Hematopoietic multipotent progenitor cell treated with erythropoietin and hydrocortisone succinate and interleukin-3 and kit ligand, for 6 days (in vitro differentiated cells): ENCODE measurements around the gene CDC42EP1.
"Not testable (repeated sequence)": the region's sequence is repeated elsewhere in the genome, so short reads cannot be mapped to it uniquely, and the experiment has no call there.

Experiments
- DNase-seq: peaks from one replicate; pipeline ENCODE4 v3.0.0-alpha.2; 2015

Gene CDC42EP1

GRCh38 chr22:37559901-37560607 lies at the start of gene CDC42EP1:
CDC42EP1 (plus strand) TSS chr22:37560480; CDS start chr22:37566350, 5,870 bp downstream.
- no peak for DNase-seq

DNA sequence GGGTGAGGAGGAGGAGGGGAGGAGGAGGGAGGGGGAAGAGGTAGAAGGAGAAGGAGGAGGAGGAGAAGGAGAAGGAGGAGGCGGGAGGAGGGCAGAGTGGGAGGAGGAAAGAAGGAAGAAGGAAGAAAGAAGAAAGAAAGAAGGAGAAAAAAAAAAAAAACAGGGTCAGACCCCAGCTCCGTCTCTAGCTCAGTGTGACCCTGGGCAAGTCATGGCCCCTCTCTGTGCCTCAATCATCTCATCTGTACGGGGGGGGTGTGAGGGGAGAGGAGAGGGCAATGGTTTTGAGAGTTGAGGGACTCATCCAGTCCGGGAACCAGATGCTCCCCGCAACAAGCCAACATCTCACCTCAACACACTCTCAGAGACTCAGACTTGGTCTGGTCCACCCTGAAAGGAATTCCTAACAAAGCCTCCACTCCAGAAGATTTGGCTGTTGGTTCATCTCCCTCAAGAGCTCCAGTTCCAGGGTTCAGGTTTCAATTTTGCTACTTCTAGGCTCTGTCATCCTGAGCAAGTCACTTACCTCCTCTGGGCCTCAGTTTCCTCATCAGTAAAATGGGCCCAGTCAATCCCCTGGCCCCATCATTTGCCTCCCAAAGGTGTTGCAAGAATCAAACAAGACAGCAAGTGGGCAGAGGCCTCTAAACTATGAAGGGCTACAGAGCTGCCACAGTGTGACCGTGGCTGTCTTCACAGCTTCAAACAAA lies 48.7 kb upstream of the CDC42EP1 start:
- no peak for DNase-seq

GRCh38 chr22:37514526-37515051 lies 45.7 kb upstream of the CDC42EP1 start:
- DNase-seq = no peak

- DNase-seq = no peak
Observed at GRCh38 chr22:37515901-37516300, 44.4 kb upstream of the CDC42EP1 start.

GRCh38 chr22:37516456-37516855 lies 43.8 kb upstream of the CDC42EP1 start:
- DNase-seq = no peak

- no peak for DNase-seq
Observed at GRCh38 chr22:37517826-37518450, 42.3 kb upstream of the CDC42EP1 start.

GRCh38 chr22:37518509-37519267 lies 41.6 kb upstream of the CDC42EP1 start:
- no peak for DNase-seq

DNA sequence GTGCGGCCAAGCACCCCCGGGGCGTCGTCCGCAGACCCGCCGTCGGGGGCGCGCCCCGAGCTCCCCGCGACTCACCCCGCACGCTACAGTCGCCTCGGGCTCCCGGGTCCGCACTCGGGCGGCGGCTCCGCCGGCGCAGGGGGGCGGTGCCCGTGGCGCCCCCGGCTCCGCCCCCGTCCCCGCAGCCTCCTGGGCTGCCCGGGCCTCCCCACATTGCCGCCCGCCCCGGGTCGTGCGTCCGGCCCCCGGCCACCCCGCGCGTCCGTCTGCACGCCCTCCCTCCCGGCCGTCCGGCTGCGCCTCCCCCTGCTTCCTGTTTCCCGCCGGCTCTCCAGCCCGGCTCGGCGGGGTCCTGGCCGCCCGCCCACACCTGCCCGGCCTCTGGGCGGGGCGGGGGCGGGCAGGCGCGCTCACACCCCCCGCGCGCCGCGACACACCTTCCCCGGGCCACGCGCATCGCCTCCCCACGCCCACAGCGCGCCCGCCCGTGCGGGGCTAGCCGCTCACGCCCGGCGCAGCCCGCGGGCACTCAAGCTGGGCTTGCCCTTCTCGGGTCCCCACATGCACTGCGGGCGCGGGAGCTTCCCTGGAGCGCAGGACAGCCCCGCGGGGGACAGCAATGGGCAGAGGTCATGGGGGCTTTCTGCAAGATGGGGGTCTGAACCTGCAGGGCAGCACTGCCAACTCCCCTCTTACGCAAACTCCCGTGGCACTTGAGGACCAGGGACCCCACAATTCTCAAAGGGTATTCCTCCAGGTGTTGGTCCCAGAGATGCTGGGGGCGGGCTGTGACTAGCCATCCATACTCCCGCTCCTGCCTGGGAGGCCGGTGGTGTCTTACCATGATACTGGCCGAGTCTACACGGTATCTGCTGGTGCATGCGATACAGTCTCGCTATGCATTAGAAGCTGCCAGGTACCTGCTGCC lies 40.7 kb upstream of the CDC42EP1 start, which contains the start of gene CARD10:
CARD10 (minus strand) TSS at position 148 of the 928 bp plus-strand sequence. CDS start 215 bp downstream, outside the sequence.
- DNase-seq = peak; percentile 13

DNA sequence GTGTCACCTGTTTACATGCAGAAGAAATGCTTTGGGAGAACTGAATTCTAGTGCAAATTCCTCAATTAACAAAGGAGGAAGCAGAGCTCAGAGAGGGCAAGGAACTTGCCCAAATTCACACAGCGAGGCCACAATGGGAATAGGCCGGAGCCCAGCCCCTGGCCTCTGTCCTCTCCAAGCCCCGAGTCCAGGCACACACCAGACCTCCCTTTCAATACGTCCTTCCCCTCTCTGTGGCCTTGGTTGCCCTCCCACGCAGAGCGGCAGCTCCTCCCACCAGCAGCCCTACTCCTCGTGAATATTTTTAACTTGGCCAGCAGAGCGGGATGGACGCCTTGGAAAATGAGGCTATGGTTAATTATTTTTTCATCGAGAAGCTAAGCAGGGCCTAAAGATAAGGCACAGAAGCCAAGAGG lies 39.5 kb upstream of the CDC42EP1 start:
- DNase-seq = peak; percentile 65

DNA sequence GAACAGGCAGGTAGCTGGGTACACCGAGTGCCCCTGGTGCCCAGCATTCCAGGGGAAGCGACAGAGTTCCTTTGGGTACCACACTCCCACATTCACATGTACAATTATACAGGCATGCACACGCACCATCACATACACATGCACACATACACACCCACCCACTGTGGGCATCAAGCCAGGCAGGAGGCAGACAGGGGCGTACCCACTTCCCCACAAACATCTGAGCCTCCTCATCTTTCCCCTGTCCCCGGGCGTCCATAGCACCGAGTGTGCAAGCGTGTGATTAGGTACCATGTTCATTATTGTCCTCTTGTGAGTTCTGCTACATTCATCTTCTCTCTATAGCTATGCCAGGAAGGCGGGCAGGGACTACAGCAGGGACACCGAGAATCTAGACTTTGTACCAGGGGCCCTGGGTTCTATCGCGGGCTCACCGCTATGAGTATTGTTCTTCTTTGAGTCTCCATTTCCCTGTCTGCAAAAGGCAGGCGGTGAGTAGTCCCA lies 39.0 kb upstream of the CDC42EP1 start:
- DNase-seq = peak; percentile 67

GRCh38 chr22:37522482-37522881 lies 37.8 kb upstream of the CDC42EP1 start:
- DNase-seq = no peak

GRCh38 chr22:37525073-37525745 lies 35.1 kb upstream of the CDC42EP1 start:
- no peak for DNase-seq

DNA sequence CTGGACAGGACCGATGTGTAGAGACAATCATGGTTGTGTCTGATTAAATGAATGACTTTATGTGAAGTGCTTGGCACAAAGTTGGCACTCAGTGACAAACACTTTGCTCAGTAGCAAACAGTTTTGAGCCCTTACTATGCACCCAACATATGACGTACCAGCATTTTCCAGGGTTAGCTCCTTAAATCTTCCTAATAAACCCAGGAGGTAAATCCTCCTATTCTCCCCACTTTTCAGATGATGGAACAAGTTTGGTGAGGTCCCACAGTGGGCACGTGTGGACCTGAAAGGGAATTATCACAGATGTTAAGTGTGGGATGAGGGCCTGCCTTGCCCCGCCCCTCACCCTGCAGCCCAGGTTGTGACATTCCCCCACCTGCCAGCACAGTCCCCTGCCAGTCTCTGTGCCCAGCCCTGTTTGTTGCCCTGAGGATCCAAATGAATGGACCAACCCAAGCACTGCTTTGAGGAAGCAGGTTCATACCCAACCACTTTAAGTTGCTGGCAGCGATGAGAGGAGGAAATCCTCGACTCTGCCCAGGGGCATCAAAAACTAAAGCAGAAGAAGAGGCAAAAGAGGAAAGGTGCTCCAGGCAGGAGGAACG lies 34.4 kb upstream of the CDC42EP1 start:
- no peak for DNase-seq

GRCh38 chr22:37526376-37526775 lies 33.9 kb upstream of the CDC42EP1 start:
- DNase-seq = no peak

DNA sequence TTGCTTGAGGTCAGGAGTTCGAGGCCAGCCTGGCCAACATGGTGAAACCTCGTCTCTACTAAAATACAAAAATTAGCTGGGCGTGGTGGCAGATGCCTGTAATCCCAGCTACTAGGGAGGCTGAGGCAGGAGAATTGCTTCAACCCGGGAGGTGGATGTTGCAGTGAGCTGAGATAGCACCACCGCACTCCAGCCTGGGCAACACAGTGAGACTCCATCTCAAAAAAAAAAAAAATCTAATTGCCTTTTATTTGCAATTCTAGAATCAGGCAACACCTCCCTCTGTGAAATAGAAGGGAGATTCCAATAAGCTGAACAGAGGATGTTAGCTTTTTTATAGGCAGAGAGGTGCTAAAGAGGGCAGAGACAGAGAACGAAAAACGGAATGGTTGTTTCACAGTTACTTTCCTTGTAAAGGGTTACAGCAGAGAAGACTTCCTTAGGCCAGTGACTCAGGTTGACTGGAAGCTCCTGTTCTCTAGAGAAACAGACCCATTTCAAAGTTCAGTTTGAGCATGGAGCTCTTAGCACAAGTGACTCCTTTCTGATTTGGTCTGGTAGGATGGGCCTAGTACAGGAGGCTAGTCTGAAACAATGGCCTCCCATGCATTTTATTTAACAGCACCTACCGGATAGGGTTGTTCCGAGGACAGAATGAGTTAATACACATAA lies 33.1 kb upstream of the CDC42EP1 start:
- not testable (repeated sequence) for DNase-seq

GRCh38 chr22:37527952-37528351 lies 32.3 kb upstream of the CDC42EP1 start:
- not testable (repeated sequence) for DNase-seq

DNA sequence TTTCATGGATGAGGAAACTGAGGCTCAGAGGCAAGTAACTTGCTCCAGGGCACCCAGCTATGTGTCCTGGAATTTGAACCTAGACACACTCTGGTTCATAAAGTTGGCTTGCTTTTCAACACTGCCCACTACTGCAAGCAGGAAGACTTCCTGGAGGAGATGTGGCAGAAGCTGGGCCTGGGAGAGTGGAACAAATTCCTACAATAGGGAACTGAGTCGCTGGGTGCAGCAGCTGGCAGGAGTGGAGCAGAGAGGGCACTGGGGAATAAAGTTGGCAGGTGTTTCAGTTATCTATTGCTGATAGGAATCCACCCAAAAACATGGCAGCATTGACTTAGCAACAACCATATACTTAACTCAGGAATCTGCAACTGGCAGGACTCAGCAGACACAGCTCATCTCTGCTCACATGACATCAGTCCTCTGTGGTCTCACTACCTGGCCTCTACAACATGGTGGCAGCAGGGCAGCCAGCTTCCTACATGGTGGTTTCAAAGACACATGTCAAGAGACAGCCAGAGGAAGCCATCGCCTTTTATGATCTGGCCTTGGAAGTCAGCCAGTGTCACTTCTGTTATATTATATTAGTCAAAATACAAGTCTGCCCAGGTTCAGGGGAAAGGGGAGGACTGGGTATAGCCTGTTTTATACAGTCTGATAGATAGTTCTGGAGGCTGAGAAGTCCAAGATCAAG lies 30.5 kb upstream of the CDC42EP1 start:
- DNase-seq = peak; percentile 74

GRCh38 chr22:37533995-37534394 lies 26.3 kb upstream of the CDC42EP1 start:
- peak; percentile 85 for DNase-seq

DNA sequence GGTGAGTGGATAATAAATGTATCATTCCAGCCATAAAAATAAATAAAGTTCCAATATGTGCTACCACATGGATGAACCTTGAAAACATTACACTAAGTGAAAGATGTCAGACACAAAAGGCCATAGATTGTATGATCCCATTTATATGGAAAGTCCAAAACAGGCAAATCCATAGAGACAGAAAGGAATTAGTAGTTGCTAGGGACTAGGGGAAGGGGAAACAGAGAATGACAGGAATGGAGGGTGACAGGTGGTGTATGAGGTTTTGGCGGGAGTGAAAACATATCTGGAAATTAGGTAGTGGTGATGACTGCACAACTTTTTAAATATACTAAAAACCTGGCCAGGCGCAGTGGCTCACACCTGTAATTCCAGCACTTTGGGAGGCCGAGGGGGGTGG lies 25.8 kb upstream of the CDC42EP1 start:
- no peak for DNase-seq
